Activated naive CD8-positive, alpha-beta T cell treated with anti-CD3 and anti-CD28 coated beads, Interleukin-2, amount 10 ng/mL, durations not matched to agents 7 days and 5 days (primary cell): ENCODE data around the gene TUBGCP4. TPM values are rescaled to one million over a fixed set of nuclear protein-coding genes. Genes with fewer than 3 reads are reported as not detected.

Source experiments
- ATAC-seq: fragments of 150-1000 bp; cut with Tn5 transposase; one replicate; pipeline ENCODE4 v1.10.0; 2021; ENCODE audit warnings: low read depth, moderate library complexity
- POLR2A ChIA-PET: fragments of 350-600 bp; sonication (Branson Sonifier 250); formaldehyde crosslinking; loops from one replicate; lab custom pipeline; 2021; ENCODE audit warnings: antibody characterized with exemption; lab: Charles Lee
- DNase-seq: peaks from one replicate; pipeline ENCODE4 v3.0.0; 2021
- H3K27ac Mint-ChIP-seq: one replicate; pipeline ENCODE4 v1.8.0; 2022; ENCODE audit warnings: mild to moderate bottlenecking, mixed read lengths
- H3K27me3 Mint-ChIP-seq: one replicate; pipeline ENCODE4 v1.8.0; 2022; ENCODE audit warnings: mild to moderate bottlenecking, moderate library complexity, mixed read lengths
- H3K36me3 Mint-ChIP-seq: one replicate; pipeline ENCODE4 v1.8.0; 2021; ENCODE audit warnings: mild to moderate bottlenecking, mixed read lengths
- H3K4me1 Mint-ChIP-seq: one replicate; pipeline ENCODE4 v1.8.0; 2021; ENCODE audit warnings: mixed read lengths
- H3K4me3 Mint-ChIP-seq: one replicate; pipeline ENCODE4 v1.8.0; 2022; ENCODE audit warnings: mild to moderate bottlenecking, moderate library complexity, mixed read lengths
- H3K9me3 Mint-ChIP-seq: one replicate; pipeline ENCODE4 v1.8.0; 2021; ENCODE audit warnings: mixed read lengths
- total RNA-seq, 2 experiments: library from RNA; stranded (reverse); gene quantifications; one replicate each; pipeline ENCODE4 v1.2.3, GENCODE V29; 2021

The TUBGCP4 gene
- total RNA-seq, 2 experiments from 2014 or later: 33.4 to 34.5 TPM

DNA sequence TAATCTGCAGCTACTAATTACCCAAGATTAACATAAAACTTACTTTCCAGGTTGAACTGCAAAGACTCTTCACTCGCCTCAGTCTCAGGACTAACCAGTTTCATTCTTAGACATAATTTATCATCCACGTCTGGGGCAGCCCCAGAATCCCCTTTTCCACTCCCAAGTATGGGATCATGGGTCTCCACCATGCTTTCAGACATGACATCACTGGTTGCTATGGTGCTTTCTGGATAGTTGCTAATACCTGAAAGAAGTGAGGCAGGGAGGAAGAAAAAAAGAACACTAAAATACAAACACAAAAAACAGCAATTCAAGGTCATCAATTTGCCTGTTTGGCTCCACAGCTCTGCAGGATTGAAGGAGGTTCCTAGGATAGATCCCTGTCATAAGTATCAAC, 75.4 kb downstream of the TUBGCP4 start:
- no peaks in the 10 kb centered on the region for H3K9me3 Mint-ChIP-seq
- H3K4me1 Mint-ChIP-seq: peaks cover 6% of the 10 kb centered on the region
- H3K27me3 Mint-ChIP-seq: no peaks in the 10 kb centered on the region
- no peak for ATAC-seq
- POLR2A ChIA-PET: no interaction called here
- DNase-seq: no peak
- H3K4me3 Mint-ChIP-seq: no peak overlapping the region
- no peak overlapping the region for H3K27ac Mint-ChIP-seq
- H3K36me3 Mint-ChIP-seq: peaks cover 9% of the 10 kb centered on the region

- ATAC-seq: no peak
- POLR2A ChIA-PET: no interaction called here
- H3K27ac Mint-ChIP-seq: no peak overlapping the region
Observed at GRCh38 chr15:43449981-43450380, 79.1 kb downstream of the TUBGCP4 start.

More at GRCh38 chr15:43449981-43450380, 79.1 kb downstream of the TUBGCP4 start:
- peaks cover 4% of the 10 kb centered on the region for H3K4me1 Mint-ChIP-seq
- H3K4me3 Mint-ChIP-seq: no peak overlapping the region
- H3K27me3 Mint-ChIP-seq: no peaks in the 10 kb centered on the region
- DNase-seq: no peak
- H3K9me3 Mint-ChIP-seq: no peaks in the 10 kb centered on the region
- H3K36me3 Mint-ChIP-seq: peaks cover 9% of the 10 kb centered on the region

Other genes starting within 250 kb of the TUBGCP4 start
- 10 to 100 TPM; 23.3 to 28.1 TPM for gene TMEM62, start 237.5 kb upstream of the TUBGCP4 start, total RNA-seq
- 10 to 100 TPM; 80.4 to 86.5 TPM for gene CCNDBP1, start 185.7 kb upstream of the TUBGCP4 start, total RNA-seq
- gene EPB42, start 150.1 kb upstream of the TUBGCP4 start, total RNA-seq: not detected
- under 1 TPM in 1 of 2 experiments, not detected in 1; 0.11 TPM for gene TGM5, start 104.2 kb upstream of the TUBGCP4 start, total RNA-seq
- gene TGM7, start 68.8 kb upstream of the TUBGCP4 start, total RNA-seq: not detected
- 10 to 100 TPM; 11.9 to 13.0 TPM for gene LCMT2, start 40.5 kb upstream of the TUBGCP4 start, total RNA-seq
- 10 to 100 TPM; 34.0 to 36.1 TPM for gene ZSCAN29, start 58 bp upstream of the TUBGCP4 start, total RNA-seq
- 10 to 100 TPM; 27.1 to 27.5 TPM for gene TP53BP1, start 122.1 kb downstream of the TUBGCP4 start, total RNA-seq
- 1 to 10 TPM; 3.4 to 3.5 TPM for gene MAP1A, start 146.5 kb downstream of the TUBGCP4 start, total RNA-seq
- gene PPIP5K1, start 219.1 kb downstream of the TUBGCP4 start, total RNA-seq: 10 to 100 TPM; 30.7 to 36.8 TPM
- gene CKMT1B, start 222.9 kb downstream of the TUBGCP4 start, total RNA-seq: not detected
- gene STRC, start 247.7 kb downstream of the TUBGCP4 start, total RNA-seq: 1 to 10 TPM; 2.1 to 2.6 TPM